ENCODE results near the gene MT1M. TPM values are rescaled to one million over a fixed set of nuclear protein-coding genes. Genes with fewer than 3 reads are reported as not detected.
"Not testable (repeated sequence)": the region's sequence is repeated elsewhere in the genome, so short reads cannot be mapped to it uniquely, and the experiment has no call there.

The MT1M gene
- total RNA-seq, 1 experiment from 2014 or later = not detected

GRCh38 chr16:56667581-56668571 lies 35.4 kb downstream of the MT1M start, which contains the start of gene MT1G:
TSS of gene MT1G (minus strand) at chr16:56668065. CDS start at chr16:56667993, 72 bp downstream.
- no peaks in the 10 kb centered on the region for H3K9me3 ChIP-seq (ENCODE audit: low read length)
- H2AFZ ChIP-seq (ENCODE audit: low read length) = no peak within 1 kb of the TSS
- no peak within 1 kb of the TSS for H3K27ac ChIP-seq (ENCODE audit: low read length)
- H3K79me2 ChIP-seq (ENCODE audit: low read length) = no peaks in the 10 kb centered on the region
- peaks cover 9% of the 10 kb centered on the region for H3K4me1 ChIP-seq (ENCODE audit: low read length)
- no peaks in the 10 kb centered on the region for H3K9me2 ChIP-seq (replicated peaks; ENCODE audit: insufficient read depth, low read length)
- no peak for DNase-seq
- no peaks in the 10 kb centered on the region for H3K36me3 ChIP-seq (ENCODE audit: insufficient read depth, low read length)
- H3K27me3 ChIP-seq (ENCODE audit: low read length) = 0 out of 2 replicates have a peak, but pooled peaks cover 2% of the 10 kb centered on the region
- no peak within 1 kb of the TSS for H3K4me3 ChIP-seq (ENCODE audit: low read length)
- no peak within 1 kb of the TSS for H3K9ac ChIP-seq (ENCODE audit: low read length)
- H3K4me2 ChIP-seq (ENCODE audit: low read depth, low read length, poor library complexity, severe bottlenecking) = no peak within 1 kb of the TSS
- H4K20me1 ChIP-seq (ENCODE audit: insufficient read depth, low read depth, low read length) = no peaks in the 10 kb centered on the region

GRCh38 chr16:56669005-56669839 lies 36.8 kb downstream of the MT1M start, which contains the start of gene MT1H:
TSS of gene MT1H (plus strand) at chr16:56669814. CDS start at chr16:56669885, 71 bp downstream.
- Histone ChIP-seq H3K27ac (ENCODE audit: low read length) (no peak within 1 kb of the TSS), H2AFZ (ENCODE audit: low read length) (peak within 1 kb of the TSS; percentile 24; the same call in 1 of the 2 replicates), H3K9me2 (replicated peaks; ENCODE audit: insufficient read depth, low read length) (no peaks in the 10 kb centered on the region), H3K79me2 (ENCODE audit: low read length) (no peaks in the 10 kb centered on the region), H3K4me1 (ENCODE audit: low read length) (peaks cover 13% of the 10 kb centered on the region), H4K20me1 (ENCODE audit: insufficient read depth, low read depth, low read length) (no peaks in the 10 kb centered on the region), H3K9me3 (ENCODE audit: low read length) (no peaks in the 10 kb centered on the region), H3K9ac (ENCODE audit: low read length) (peak within 1 kb of the TSS; percentile 2; the same call in 1 of the 2 replicates), H3K27me3 (ENCODE audit: low read length) (0 out of 2 replicates have a peak, but pooled peaks cover 2% of the 10 kb centered on the region), H3K4me2 (ENCODE audit: low read depth, low read length, poor library complexity, severe bottlenecking) (peak within 1 kb of the TSS; percentile 13), H3K36me3 (ENCODE audit: insufficient read depth, low read length) (no peaks in the 10 kb centered on the region), H3K4me3 (ENCODE audit: low read length) (no peak within 1 kb of the TSS; the same call in 1 of the 2 replicates)
- peak; percentile 64 for DNase-seq

- no peaks in the 10 kb centered on the region for H3K9me3 ChIP-seq (ENCODE audit: low read length)
- 0 out of 2 replicates have a peak, but pooled peaks cover 2% of the 10 kb centered on the region for H3K27me3 ChIP-seq (ENCODE audit: low read length)
- no peak overlapping the region; the same call in 1 of the 2 replicates for H3K4me3 ChIP-seq (ENCODE audit: low read length)
- no peaks in the 10 kb centered on the region for H3K9me2 ChIP-seq (replicated peaks; ENCODE audit: insufficient read depth, low read length)
- no peaks in the 10 kb centered on the region for H3K36me3 ChIP-seq (ENCODE audit: insufficient read depth, low read length)
- H3K4me1 ChIP-seq (ENCODE audit: low read length) = peaks cover 19% of the 10 kb centered on the region
- no peaks in the 10 kb centered on the region for H3K79me2 ChIP-seq (ENCODE audit: low read length)
- peak overlapping the region; percentile 2; the same call in 1 of the 2 replicates for H3K9ac ChIP-seq (ENCODE audit: low read length)
- no peak overlapping the region for H3K27ac ChIP-seq (ENCODE audit: low read length)
- no peaks in the 10 kb centered on the region for H4K20me1 ChIP-seq (ENCODE audit: insufficient read depth, low read depth, low read length)
- H3K4me2 ChIP-seq (ENCODE audit: low read depth, low read length, poor library complexity, severe bottlenecking) = peak overlapping the region; percentile 13
- peak overlapping the region; percentile 24; the same call in 1 of the 2 replicates for H2AFZ ChIP-seq (ENCODE audit: low read length)
- no peak for DNase-seq
Observed at GRCh38 chr16:56669840-56670619, 37.6 kb downstream of the MT1M start.

GRCh38 chr16:56670620-56670934 lies 38.1 kb downstream of the MT1M start:
- Histone ChIP-seq H3K4me2 (ENCODE audit: low read depth, low read length, poor library complexity, severe bottlenecking) (no peak overlapping the region), H3K79me2 (ENCODE audit: low read length) (no peaks in the 10 kb centered on the region), H4K20me1 (ENCODE audit: insufficient read depth, low read depth, low read length) (no peaks in the 10 kb centered on the region), H3K36me3 (ENCODE audit: insufficient read depth, low read length) (no peaks in the 10 kb centered on the region), H3K9me2 (replicated peaks; ENCODE audit: insufficient read depth, low read length) (no peaks in the 10 kb centered on the region), H3K9me3 (ENCODE audit: low read length) (no peaks in the 10 kb centered on the region), H3K4me3 (ENCODE audit: low read length) (no peak overlapping the region), H3K9ac (ENCODE audit: low read length) (no peak overlapping the region), H3K27ac (ENCODE audit: low read length) (no peak overlapping the region), H2AFZ (ENCODE audit: low read length) (no peak overlapping the region), H3K27me3 (ENCODE audit: low read length) (0 out of 2 replicates have a peak, but pooled peaks cover 2% of the 10 kb centered on the region), H3K4me1 (ENCODE audit: low read length) (peaks cover 23% of the 10 kb centered on the region)
- no peak for DNase-seq

- not testable (repeated sequence) for H3K4me2 ChIP-seq (ENCODE audit: low read depth, low read length, poor library complexity, severe bottlenecking); H3K79me2 ChIP-seq (ENCODE audit: low read length); H3K9me3 ChIP-seq (ENCODE audit: low read length); DNase-seq; H2AFZ ChIP-seq (ENCODE audit: low read length); H3K4me3 ChIP-seq (ENCODE audit: low read length); H3K27me3 ChIP-seq (ENCODE audit: low read length); H3K9ac ChIP-seq (ENCODE audit: low read length); H4K20me1 ChIP-seq (ENCODE audit: insufficient read depth, low read depth, low read length); H3K36me3 ChIP-seq (ENCODE audit: insufficient read depth, low read length); H3K27ac ChIP-seq (ENCODE audit: low read length); H3K9me2 ChIP-seq (replicated peaks; ENCODE audit: insufficient read depth, low read length)
- peaks cover 23% of the 10 kb centered on the region for H3K4me1 ChIP-seq (ENCODE audit: low read length)
Observed at GRCh38 chr16:56671691-56672090, 39.2 kb downstream of the MT1M start.

GRCh38 chr16:56672171-56672570 lies 39.7 kb downstream of the MT1M start:
- not testable (repeated sequence) for H3K27ac ChIP-seq (ENCODE audit: low read length); H4K20me1 ChIP-seq (ENCODE audit: insufficient read depth, low read depth, low read length); H3K9me3 ChIP-seq (ENCODE audit: low read length); DNase-seq; H3K27me3 ChIP-seq (ENCODE audit: low read length); H3K4me3 ChIP-seq (ENCODE audit: low read length); H3K4me2 ChIP-seq (ENCODE audit: low read depth, low read length, poor library complexity, severe bottlenecking); H3K9ac ChIP-seq (ENCODE audit: low read length); H3K79me2 ChIP-seq (ENCODE audit: low read length); H3K36me3 ChIP-seq (ENCODE audit: insufficient read depth, low read length); H3K9me2 ChIP-seq (replicated peaks; ENCODE audit: insufficient read depth, low read length); H2AFZ ChIP-seq (ENCODE audit: low read length)
- peaks cover 23% of the 10 kb centered on the region for H3K4me1 ChIP-seq (ENCODE audit: low read length)

- H3K9me2 ChIP-seq (replicated peaks; ENCODE audit: insufficient read depth, low read length) = no peaks in the 10 kb centered on the region
Observed at GRCh38 chr16:56672761-56673536, 40.5 kb downstream of the MT1M start.

More at GRCh38 chr16:56672761-56673536, 40.5 kb downstream of the MT1M start:
- Histone ChIP-seq H3K4me2 (ENCODE audit: low read depth, low read length, poor library complexity, severe bottlenecking) (no peak overlapping the region), H3K9ac (ENCODE audit: low read length) (no peak overlapping the region), H2AFZ (ENCODE audit: low read length) (no peak overlapping the region), H3K4me3 (ENCODE audit: low read length) (no peak overlapping the region), H3K27me3 (ENCODE audit: low read length) (0 out of 2 replicates have a peak, but pooled peaks cover 2% of the 10 kb centered on the region), H3K4me1 (ENCODE audit: low read length) (peaks cover 23% of the 10 kb centered on the region), H4K20me1 (ENCODE audit: insufficient read depth, low read depth, low read length) (no peaks in the 10 kb centered on the region), H3K9me3 (ENCODE audit: low read length) (no peaks in the 10 kb centered on the region), H3K79me2 (ENCODE audit: low read length) (no peaks in the 10 kb centered on the region), H3K27ac (ENCODE audit: low read length) (no peak overlapping the region), H3K36me3 (ENCODE audit: insufficient read depth, low read length) (no peaks in the 10 kb centered on the region)
- no peak for DNase-seq
